MM.1S (cell line): ENCODE data around the gene CCNG1.

Experiments
- CTCF ChIP-seq: fragments of 300-600 bp; sonication (generic); IDR thresholded peaks from 2 replicates; pipeline ENCODE4 v1.5.1; 2016; ENCODE audit warnings: antibody characterized with exemption, low read length, mixed read lengths
- EZH2 ChIP-seq: fragments of 300-600 bp; sonication (generic); optimal IDR thresholded peaks from 2 replicates; pipeline ENCODE3; 2017; ENCODE audit warnings: low read depth, mild to moderate bottlenecking, antibody characterized with exemption, low read length, mixed read lengths
- EZH2phosphoT487 ChIP-seq: fragments of 300-600 bp; sonication (generic); IDR thresholded peaks from 2 replicates; pipeline ENCODE4 v1.6.1; 2018; ENCODE audit warnings: antibody characterized with exemption, low read length

- TF ChIP-seq CTCF: no peak
- no peak for TF ChIP-seq EZH2
- no peak for TF ChIP-seq EZH2phosphoT487
These were observed 38.0 kb downstream of the CCNG1 start for GRCh38 chr5:163475411-163475810.
